GM19463 (cell line): Measurements from ENCODE around the gene STRA8.

Experiments used
- ATAC-seq: cut with Tn5 transposase; IDR thresholded peaks from one replicate; pipeline ENCODE4 v1.9.1; 2021; ENCODE audit warnings: mild to moderate bottlenecking, moderate library complexity; ENCODE audit not compliant: unreplicated experiment

The STRA8 gene

GRCh38 chr7:135233570-135233969 is at the start of gene STRA8:
STRA8 (plus strand) TSS chr7:135233838; CDS start chr7:135240525, 6,687 bp downstream.
- ATAC-seq, result no peak

- ATAC-seq, result no peak
Measured at GRCh38 chr7:135184254-135184841, 49.3 kb upstream of the STRA8 start.

- ATAC-seq, result no peak
Measured at GRCh38 chr7:135185471-135186260, 48.0 kb upstream of the STRA8 start.

GRCh38 chr7:135186261-135186540 is 47.4 kb upstream of the STRA8 start:
- no peak for ATAC-seq

GRCh38 chr7:135186841-135187253 is 46.8 kb upstream of the STRA8 start:
- ATAC-seq, result peak; percentile 58

GRCh38 chr7:135188298-135188984 is 45.2 kb upstream of the STRA8 start:
- peak; percentile 55 for ATAC-seq

GRCh38 chr7:135189221-135189662 is 44.4 kb upstream of the STRA8 start:
- no peak for ATAC-seq

- no peak for ATAC-seq
Measured at GRCh38 chr7:135189961-135190360, 43.7 kb upstream of the STRA8 start.

- ATAC-seq, result no peak
Measured at GRCh38 chr7:135190703-135191102, 42.9 kb upstream of the STRA8 start.

GRCh38 chr7:135192914-135193536 is 40.6 kb upstream of the STRA8 start:
- ATAC-seq, result no peak

- ATAC-seq, result no peak
Measured at GRCh38 chr7:135193615-135194081, 40.0 kb upstream of the STRA8 start.

GRCh38 chr7:135194494-135195095 is 39.0 kb upstream of the STRA8 start:
- ATAC-seq, result no peak

GRCh38 chr7:135195156-135195555 is 38.5 kb upstream of the STRA8 start:
- ATAC-seq, result no peak

GRCh38 chr7:135195968-135196629 is 37.5 kb upstream of the STRA8 start:
- ATAC-seq, result no peak

- peak; percentile 75 for ATAC-seq
Measured at GRCh38 chr7:135197343-135197742, 36.3 kb upstream of the STRA8 start.

GRCh38 chr7:135197906-135198655 is 35.6 kb upstream of the STRA8 start:
- no peak for ATAC-seq

- no peak for ATAC-seq
Measured at GRCh38 chr7:135199439-135199838, 34.2 kb upstream of the STRA8 start.

- ATAC-seq, result no peak
Measured at GRCh38 chr7:135200821-135201331, 32.8 kb upstream of the STRA8 start.

GRCh38 chr7:135201350-135201749 is 32.3 kb upstream of the STRA8 start:
- ATAC-seq, result no peak

- no peak for ATAC-seq
Measured at GRCh38 chr7:135204341-135204749, 29.3 kb upstream of the STRA8 start.
